CD4-positive, alpha-beta T cell treated with Interleukin-6 for 4 hours (primary cell): ENCODE data around the gene EIF2A.
"Not testable (repeated sequence)": the region's sequence is repeated elsewhere in the genome, so short reads cannot be mapped to it uniquely, and the experiment has no call there.

Source experiments
- DNase-seq: peaks from one replicate; pipeline ENCODE4 v3.0.0-alpha.2; 2020; ENCODE audit warnings: mixed read lengths

Gene EIF2A

DNA sequence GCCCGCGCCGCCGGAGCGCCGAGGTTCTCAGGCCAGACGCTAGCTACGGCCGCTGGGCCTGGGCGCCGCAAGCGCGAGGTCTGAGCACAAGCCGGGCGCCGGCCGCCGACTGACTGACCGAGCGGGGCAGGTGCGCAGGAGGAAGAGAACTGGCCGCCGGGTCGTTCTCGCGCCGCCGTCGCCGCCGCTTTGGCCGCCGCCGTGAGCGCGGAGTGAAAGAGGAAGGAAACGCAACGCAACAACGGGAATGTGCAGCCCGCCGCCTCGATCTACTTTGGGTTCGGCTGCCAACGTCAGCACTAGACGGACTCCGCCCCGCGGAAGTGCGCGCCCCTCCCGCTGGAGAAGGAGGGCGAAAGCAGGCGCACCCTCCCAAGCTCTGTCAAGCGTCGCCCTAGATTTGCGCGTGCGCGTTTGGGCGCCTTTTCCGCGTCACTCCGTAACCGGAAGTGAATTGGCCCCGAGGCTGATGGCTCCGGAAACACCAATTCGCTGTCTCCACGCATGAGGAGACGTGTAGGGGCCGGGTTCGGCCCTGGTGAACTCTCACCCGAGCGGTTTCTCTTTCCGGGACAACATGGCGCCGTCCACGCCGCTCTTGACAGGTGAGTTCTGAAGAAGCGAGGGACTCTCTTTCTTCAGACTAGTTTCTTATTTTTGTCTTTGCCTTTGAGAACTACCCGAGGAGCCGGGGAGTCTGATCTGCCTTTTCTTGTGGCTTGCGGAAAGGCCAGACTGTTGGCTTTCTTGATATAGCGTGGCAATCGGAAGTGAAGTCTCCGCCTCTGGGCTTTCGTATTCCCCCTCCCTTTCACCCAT lies at the start of gene EIF2A, which contains the start of gene SERP1:
Gene EIF2A, plus strand, starts transcription at position 562 of the 819 bp plus-strand sequence. Its CDS starts 16 bp downstream, at position 578.
Gene SERP1, minus strand, starts transcription at position 271 of the 819 bp plus-strand sequence. CDS start 361 bp downstream, outside the sequence.
- peak; percentile 99 for DNase-seq

DNA sequence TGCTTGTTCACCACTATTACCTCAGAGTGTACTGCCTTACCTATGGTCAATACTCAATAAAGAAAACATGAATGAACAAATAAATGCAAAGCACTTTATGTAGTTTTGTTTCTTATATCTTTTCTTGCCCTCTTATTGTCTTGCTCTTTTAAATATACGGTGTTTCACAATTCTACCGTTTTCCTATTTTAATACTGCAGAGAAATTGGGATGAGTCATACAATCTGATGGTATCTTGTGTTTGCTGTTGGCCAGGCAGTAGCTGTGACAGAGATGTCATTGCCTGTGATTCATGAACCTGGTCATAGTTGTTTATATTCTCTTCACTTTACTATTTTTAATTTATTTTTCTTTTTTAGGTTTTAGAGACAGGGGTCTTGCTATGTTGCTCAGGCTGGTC lies 48.6 kb upstream of the EIF2A start:
- DNase-seq, result no peak

DNA sequence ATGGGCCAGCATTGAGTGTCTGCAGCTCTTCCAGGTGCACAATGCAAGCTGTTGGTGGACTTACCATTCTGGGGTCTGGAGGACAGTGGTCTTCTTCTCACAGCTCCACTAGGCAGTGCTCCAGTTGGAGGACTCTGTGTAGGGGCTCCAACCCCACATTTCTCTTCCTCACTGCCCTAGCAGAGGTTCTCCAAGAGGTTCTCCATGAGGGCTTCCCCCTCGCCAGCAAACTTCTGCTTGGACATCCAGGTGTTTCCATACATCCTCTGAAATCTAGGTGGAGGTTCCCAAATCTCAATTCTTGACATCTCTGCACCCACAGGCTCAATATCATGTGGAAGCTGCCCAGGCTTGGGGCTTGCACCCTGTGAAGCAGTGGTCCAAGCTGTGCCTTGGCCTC lies 45.6 kb upstream of the EIF2A start:
- DNase-seq, result not testable (repeated sequence)

DNA sequence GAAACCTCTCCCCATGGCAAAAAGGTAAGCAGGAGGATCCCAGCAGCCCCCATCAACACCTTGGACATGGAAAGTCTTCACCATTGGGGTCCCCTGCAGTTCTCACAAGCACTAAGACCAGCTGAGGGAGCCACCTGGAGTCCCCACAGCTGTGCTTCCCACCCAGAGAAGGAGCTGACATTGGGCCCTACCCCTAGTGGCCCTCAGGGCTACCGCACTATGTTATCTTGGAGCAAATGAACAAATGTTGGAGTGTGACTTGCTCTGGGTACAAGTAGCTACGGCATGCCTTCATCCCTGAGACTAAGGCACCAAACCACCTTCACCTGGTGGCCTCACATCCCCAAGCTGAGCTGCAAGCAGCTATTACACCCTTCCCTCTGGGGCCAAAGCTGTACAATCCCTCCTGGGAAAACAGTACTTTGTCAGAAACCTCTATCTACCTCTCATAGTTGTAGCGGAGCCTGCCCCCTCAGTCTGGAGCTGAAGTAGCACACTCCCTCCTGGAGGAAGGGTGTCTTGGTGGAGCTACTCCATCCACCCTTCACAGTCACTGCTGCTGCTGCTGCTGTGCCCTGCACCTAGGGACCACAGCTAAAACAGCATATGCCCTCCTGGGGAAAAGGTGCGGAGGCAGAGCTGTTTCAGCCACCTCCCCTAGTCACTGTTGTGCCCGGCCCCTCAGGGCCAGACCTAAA lies 43.0 kb upstream of the EIF2A start:
- no peak for DNase-seq

DNA sequence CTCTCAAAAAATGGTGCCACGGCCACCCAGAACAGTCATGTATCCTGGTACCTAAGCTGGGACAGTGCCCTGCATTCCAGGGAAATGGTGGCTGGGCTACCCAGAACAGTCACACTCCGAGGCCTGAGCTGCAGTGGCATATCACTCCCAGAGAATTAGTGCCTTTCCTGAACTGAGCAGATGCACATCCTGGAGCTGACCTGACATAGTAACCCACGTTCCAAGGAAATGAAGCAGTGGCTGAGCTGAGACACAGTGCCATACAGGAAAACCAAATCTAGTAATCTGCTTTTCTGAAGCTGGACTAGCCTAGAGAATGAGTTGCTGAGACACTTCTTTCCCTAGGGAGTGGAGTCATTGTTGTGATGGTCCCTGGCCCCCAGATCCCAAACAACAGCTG lies 42.1 kb upstream of the EIF2A start:
- no peak for DNase-seq

DNA sequence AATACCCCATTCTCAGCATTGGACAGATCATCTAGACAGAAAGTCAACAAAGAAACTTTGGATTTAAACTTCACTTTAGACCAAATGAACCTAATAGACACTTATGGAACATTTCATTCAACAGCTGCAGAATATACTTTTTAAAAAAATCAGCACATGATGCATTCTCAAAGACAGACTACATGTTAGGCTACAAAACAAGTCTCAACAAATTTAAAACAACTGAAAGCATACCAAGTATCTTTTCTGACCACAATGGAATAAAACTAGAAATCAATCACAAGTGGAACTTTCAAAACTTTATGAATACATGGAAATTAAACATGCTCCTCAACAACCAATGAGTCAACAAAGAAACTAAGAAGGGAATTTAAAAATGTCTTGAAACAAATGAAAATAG lies 38.2 kb upstream of the EIF2A start:
- DNase-seq, result no peak

DNA sequence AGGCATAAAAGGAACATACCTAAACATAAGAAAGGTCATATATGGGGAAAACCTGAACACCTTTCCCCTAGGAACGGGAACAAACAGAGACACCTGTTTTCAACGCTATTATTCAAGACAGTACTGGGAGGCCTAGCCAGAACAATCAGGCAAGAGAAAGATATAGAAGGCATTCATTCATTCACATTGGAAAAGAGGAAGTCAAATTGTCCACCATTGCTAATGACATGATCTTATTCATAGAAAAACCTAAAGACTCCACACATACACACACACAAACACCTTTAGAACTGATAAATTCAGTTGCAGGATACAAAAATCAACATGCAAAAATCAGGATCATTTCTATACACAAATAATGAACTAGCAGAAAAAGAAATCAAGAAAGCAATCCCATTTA lies 36.8 kb upstream of the EIF2A start:
- DNase-seq, result no peak

DNA sequence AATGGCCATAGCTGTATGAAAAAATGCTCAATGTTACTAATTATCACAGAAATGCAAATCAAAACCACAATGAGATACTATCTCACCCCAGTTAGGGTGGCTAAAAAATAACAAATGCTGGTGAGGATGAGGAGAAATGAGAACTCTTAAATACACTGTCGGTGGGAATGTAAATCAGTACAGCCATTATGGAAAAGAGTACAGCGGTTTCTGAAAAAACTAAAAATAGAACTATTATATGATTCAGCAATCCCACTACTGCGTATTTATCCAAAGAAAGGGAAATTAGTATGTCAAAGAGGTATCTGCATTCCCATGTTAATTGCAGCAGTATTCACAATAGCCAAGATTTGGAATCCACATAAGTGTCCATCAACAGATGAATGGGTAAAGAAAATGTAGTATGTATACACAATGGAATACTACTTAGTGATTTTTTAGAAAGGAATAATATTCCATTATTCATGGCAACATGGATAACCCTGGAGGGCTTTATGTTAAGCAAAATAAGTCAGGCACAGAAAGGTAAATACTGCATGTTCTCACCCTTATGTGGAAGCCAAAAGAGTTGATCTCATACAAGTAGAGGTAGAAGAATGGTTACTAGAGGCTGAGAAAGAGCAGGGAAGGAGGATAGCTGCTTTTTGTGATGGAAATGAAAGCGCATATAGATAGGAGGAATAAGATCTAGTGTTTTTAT lies 35.3 kb upstream of the EIF2A start:
- no peak for DNase-seq

DNA sequence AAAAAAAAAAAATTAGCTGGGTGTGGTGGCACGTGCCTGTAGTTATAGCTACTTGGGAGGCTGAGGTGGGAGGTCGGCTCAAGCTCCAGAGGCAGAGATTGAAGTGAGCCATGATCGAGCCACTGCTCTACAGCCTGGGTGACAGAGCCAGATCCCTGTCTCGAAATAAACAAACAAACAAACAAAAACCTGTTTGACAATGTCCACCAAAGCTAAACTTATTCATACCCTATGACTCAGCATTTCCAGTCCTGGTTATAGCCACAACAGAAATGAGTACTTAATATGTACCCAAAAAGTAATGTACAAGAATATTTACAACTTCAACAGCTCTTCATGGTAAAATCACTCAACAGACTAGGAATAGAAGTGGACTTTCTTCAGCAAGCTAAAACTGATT lies 31.4 kb upstream of the EIF2A start:
- DNase-seq, result no peak

DNA sequence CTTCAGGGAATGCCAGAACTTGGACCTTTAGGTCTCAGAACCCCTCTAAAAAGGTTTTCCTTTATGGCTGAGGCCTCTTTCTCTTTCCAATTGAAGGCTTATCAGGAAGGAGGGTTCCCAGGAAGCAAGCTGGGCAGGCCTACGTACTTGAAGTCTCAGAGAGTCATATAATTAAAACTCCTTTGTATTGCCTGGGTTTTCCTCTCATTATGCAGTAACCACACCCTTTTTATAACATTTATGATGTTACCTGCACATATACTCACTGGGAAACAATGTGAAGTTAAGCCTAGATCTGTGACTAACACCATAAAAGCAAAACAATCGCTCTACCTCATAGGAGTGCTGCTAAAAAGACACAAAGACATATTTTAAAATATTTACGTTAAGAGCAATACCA lies 27.6 kb upstream of the EIF2A start:
- no peak for DNase-seq

DNA sequence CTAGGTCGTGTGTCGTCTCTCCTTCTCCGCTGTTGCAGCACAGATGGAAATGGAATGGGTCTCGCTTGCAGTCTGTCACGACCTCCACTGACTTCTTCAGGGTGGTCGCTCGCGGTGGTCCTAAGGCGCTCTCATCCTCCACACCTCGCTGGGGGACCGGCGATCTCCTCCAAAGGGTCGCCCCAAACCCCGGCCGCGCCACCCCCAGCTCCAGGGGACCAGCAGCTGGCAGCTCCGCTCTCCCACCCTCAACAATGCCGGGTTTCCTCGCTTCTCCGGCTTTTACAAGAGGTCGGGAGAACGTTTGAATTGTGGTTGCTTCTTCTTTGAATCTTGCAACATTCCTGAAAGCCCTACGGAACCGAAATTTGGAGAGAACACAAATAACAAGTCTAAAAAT lies 26.2 kb upstream of the EIF2A start:
- no peak for DNase-seq

DNA sequence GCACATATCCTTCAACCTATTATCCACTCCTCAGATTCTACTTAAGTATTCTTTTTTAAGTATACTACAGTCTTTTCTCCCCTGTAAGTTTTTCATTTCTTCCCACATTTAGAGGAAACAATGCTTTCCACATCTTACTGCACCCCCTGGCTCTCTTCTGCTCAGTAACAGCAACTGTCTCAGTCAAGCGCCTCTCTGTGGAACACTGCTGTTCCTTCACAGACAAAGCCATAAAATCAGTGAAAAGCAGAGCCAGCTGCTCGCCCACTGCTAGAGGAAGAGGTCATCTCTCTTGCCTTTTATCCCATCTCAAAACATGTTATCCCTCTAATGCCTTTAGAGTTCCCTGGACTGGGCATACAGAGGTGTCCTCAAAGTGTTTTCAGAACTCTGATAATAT lies 25.1 kb upstream of the EIF2A start:
- no peak for DNase-seq

DNA sequence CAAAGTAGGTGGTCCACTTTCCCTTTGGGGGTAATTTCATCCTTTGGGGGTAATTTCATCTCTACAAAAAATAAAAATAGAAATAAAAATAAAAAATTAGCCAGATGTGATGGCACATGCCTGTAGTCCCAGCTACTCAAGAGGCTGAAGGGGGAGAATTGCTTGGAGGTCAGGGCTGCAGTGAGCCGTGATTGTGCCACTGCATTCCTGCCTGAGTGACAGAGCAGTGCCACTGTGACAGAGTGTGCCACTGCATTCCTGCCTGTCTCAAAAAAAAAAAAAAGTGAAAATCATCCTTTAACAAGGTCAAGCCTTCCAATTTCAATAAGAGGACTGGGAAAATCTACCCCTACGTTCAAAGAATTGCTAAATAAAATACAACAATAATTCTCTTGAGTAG lies 23.0 kb upstream of the EIF2A start:
- no peak for DNase-seq

DNA sequence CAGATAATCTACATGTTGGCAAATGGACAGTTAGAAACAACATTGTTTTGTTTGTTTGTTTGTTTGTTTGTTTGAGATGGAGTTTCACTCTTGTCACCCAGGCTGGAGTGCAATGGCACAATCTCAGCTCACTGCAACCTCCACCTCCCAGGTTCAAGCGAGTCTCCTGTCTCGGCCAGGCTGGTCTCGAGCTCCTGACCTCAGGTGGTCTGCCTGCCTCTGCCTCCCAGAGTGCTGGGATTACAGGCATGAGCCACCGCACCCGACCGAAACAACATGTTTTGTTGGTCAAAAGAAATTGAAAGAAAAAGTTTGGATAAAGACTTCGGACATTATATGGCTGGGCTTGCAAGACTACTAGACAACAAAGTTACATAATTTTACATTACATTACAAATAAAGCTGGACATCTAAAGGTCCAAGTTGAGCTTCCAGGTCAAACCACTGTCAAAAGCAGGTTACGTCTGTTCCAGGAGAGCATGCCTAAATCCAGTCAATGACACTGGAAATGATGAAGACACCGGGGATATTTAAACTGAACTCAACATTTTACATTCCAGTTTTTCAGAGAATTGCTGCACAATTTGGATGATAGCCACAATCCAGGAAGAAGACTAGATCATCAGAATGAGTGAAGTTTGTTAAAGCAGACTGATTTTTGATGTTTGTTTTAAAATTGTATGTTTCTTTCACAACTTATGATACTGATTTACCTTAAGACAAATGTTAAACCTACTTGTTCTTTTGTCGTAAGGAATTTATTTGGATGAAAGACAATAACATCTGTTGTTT lies 18.9 kb upstream of the EIF2A start:
- DNase-seq, result no peak

DNA sequence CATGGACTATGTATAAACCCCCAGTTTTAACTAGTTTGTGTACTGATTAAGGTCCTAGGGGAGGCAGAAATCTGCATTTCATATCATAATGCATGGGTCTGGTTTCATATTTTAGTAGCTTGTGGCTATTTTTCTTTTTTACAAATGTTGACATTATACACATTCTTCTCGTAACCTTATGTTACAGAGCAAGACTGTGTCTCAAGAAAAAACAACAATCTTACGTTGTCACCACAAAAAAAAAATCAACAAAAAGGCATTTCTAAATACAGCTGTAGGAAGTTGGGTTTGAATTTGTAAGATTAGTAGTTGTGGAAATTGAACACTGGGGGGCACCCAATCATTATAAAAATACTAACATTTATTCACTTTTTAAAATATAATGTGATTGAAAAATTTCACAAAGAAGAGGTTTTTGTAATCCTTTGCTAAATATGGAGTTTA lies 18.2 kb upstream of the EIF2A start:
- DNase-seq, result peak; percentile 13

DNA sequence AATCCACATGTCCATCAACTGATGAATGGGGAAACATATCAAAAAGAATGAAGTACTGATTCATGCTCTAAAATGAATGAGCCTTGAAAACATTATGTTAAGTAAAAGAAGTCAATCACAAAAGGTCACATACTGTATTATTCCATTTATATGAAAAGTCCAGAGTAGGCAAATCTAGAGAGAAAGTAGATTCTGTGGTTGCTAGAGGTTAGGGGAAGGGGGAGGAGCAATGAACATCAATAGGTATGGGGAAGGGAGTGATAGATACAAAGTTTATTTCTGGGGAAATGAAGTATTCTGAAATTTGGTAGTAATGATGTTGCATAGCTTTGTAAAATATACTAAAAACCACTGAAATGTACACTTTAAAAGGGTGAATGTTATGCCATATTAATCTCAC lies 14.8 kb upstream of the EIF2A start:
- no peak for DNase-seq

DNA sequence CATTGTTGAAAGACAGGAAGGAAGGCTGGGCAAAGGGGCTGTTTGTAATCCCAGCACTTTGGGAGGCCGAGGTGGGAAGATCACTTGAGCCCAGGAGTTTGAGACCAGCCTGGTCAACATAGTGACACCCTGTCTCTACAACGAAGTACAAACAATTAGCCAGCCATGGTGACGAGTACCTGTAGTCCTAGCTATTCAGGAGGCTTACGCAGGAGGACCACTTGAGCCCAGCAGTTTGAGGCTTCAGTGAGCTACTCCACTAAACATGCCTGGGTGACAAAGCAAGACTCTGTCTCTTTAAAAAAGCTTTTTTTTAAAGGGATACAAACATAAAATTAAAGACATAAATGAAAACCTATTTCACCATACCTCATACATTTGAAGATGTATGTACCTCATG lies 11.4 kb upstream of the EIF2A start:
- no peak for DNase-seq

DNA sequence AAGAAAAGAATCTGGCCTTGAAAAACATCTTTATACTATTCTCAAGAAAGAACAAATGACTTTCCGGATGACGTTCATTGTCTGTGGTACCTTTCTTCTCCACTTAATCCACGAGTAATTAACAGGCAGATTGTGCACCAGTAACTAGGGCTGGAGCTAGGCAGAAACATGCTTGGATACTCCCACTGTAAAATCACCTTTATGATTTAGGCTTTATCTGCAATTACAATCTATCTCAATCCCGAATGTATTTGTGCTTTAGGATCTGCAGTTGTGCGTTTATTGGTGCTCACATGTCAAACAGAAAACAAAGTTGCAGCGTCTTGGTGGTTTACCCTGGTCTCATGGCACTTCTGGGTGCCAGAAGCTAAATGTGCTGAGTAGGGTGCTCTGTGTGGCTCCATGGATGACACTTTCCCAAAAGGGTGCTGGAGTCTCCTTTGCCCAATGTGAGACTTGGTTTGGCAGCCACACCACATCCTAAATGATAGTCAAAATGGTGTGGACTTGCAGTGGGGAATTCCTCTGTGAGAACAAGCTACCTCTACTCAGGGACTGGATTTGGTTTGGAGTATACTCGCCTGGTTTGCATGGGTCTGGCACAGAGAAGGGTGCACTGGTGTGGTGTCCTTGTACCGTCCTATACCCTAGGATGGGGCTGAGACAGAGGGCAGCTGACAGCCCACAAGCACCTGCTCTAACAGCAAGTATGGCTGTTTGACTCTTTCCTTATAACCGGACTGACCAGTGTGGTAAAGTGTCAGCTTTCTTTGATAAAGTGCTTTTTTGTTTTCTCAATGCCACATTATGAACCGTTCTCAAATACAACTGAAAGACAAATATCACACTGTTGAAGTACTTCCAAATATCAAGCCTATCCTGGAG lies 8.0 kb upstream of the EIF2A start:
- no peak for DNase-seq

DNA sequence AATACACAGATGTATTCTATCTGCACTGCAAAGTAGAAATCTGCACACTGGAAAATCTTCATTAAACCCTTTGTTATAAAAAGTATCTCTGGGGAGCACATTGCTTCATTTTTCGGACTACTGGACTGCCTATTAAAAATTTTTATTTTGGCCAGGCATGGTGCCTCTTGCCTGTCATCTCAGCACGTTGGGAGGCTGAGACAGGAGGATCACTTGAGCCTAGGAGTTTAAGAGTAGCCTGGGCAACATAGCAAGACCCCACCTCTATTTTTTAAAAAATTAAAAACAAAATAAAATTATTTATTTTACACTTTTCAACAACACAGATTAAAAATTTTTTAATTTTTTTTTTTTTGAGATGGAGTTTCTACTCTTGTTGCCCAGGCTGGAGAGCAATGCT lies 6.3 kb upstream of the EIF2A start:
- DNase-seq, result no peak

DNA sequence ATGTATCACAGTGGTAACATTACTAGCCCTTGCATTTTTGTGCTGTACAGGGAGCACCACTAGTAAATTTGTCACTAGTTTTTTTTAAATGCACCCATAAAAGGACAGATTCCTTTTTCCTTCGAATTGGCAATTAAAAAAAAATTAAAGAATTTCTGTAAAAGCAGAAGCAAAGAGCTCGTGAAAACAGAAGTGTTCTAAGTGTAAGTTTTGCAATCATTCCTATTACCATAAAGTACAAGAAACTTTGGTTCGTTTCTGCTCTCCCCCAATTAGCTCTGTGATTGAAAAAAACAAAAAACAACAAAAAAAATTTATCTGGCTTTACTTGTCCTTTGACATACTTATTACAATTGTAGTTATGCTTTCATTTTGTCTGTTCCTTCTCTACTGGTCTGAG lies 5.6 kb upstream of the EIF2A start:
- no peak for DNase-seq

DNA sequence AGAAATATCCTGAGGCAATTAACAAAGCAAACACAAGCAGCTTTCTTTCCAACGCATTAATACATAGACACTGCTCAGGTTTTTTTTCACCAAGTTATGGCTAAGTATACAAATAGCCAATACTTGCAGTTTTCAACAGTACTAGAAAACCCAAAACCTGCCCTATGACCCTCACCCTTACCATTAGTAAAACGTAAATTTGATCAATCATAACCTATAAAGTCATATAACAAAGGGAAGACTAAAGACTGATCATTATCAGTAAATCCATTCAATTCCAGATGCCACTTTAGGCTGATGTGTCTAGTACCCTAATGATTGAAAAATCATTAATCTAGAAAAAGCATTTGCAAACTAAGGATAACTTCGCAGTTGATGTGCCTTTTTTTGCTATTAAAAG lies 3.5 kb upstream of the EIF2A start:
- no peak for DNase-seq

DNA sequence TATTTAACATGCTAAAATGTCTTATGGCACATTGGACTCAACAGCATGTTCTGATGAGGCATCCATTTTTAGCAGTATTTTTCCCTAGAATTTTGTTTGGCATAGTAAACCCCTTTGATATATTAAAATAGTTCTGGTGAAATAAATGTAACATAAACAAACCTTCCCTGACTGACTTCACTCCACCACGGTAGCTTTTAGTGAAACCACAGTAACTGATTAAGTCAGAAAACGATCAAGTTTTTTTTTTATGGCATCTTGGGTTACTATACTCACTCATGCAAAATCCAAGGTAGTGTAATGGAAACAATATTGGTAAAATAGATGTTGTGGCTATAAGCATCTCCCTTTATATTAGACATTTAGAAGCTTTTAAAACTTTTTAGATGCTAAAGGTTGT lies 3.1 kb upstream of the EIF2A start:
- DNase-seq, result no peak
